GM21515 (cell line): ENCODE data around the gene ABCD1.
"Not testable (repeated sequence)": the region's sequence is repeated elsewhere in the genome, so short reads cannot be mapped to it uniquely, and the experiment has no call there.

Experiments
- ATAC-seq: cut with Tn5 transposase; IDR thresholded peaks from one replicate; pipeline ENCODE4 v1.9.1; 2021; ENCODE audit not compliant: unreplicated experiment

ABCD1 gene

DNA sequence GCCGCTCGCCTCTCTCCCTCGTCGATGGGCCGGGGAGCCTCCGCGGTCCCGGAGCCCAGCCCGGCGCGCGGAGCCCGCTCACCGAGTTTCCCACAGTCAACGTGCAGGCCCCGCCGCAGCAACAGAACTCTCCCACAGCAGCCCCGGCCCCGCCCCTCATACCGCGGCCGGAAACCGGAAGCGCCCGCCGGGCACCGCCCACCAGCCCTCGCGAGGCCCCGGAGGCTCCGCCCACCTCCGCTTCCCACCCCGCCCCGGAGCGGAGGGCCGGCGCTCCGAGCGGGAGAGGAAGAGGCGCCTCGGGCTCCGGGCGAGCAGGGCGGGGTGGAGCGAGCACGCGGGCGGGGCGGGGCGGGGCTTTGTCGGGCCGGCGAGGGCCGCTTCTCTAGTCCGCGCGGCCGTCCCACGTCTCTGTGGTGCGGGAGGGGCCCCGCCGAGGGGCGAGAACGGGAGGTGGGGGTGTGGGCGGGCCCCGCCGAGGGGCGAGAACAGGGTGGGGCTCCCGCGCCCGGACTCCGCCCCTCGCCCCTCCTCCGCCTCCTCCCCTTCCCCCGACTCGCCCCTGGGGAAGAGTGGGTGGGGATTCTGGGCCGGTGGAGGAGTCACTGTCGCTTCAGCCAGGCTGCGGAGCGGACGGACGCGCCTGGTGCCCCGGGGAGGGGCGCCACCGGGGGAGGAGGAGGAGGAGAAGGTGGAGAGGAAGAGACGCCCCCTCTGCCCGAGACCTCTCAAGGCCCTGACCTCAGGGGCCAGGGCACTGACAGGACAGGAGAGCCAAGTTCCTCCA is at the start of gene ABCD1, which contains the start of gene BCAP31:
ABCD1 (plus strand) TSS at position 605 of the 787 bp plus-strand sequence. CDS start 411 bp downstream, outside the sequence.
BCAP31 (minus strand) TSS at position 136 of the 787 bp plus-strand sequence. CDS start 1,143 bp downstream, outside the sequence.
- ATAC-seq, result peak; percentile 51

- no peak for ATAC-seq
Observed at GRCh38 chrX:153681175-153681574, 43.5 kb upstream of the ABCD1 start.

DNA sequence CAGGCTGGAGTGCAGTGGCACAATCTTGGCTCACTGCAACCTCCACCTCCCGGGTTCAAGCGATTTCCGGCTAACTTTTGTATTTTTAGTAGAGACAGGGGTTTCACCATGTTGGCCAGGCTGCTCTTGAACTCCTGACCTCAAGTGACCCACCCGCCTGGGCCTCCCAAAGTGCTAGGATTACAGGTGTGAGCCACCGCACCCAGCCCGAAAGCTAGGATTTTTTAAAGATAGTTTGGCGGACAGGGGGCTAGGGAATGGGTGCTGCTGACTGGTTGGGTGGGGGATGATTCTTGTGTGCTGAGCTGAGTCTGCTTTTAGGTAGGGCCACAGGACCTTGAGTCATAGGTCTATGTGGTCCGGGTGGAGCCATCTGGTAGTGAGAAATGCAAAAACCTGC is 41.2 kb upstream of the ABCD1 start:
- not testable (repeated sequence) for ATAC-seq

DNA sequence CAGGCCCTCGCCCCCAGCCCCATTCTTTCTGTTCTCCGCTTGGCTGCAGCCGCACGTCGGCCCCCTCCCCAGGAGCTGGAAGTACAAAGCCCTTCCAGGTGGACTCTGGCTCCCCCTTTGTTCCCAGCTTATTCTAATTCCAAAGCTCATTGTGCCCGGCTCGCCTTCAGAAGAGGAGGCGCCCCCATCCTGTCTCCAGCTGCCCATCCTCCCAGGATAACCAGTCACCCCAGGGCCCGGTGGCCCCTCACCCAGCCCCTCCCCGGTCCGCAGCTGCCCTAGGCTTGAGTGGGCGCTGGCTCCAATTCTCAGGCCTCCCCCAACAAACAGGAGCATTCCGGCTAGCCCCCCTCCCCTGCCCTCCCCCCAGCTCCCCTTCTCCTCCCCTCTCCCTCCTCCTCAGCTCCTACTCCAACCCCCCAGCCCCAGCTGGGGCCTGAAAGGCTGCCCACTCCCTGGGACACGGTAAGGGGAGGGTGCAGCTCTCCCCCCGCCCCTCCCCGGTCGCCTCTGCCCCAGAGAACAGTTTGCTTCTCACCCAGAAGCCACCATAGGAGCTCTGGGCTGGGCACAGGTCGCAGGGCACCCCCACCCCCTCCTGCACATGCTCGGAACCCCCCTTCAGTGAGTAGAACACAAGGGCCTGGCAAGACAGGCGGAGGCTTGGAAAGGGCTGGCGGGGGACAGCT is 40.0 kb upstream of the ABCD1 start:
- ATAC-seq, result no peak

DNA sequence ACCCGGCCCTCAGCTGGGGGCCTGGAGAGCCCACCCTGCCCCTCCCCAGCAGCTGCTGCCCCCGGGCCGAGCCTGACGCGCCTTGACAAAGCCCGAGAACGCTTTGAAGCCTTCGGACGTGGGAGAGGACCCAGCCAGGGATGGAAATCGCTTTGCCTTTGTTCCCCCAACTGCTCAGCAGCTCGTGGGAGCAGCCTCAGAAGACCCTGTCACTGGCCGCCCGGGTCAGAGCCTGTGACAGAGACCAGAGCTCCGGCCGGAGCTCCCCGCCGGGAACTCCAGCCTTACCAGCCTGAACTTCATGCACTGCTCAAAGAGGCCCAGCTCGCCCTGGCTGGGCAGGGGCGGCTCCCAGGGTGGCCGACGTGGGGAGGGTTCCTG is 39.5 kb upstream of the ABCD1 start:
- ATAC-seq, result no peak

DNA sequence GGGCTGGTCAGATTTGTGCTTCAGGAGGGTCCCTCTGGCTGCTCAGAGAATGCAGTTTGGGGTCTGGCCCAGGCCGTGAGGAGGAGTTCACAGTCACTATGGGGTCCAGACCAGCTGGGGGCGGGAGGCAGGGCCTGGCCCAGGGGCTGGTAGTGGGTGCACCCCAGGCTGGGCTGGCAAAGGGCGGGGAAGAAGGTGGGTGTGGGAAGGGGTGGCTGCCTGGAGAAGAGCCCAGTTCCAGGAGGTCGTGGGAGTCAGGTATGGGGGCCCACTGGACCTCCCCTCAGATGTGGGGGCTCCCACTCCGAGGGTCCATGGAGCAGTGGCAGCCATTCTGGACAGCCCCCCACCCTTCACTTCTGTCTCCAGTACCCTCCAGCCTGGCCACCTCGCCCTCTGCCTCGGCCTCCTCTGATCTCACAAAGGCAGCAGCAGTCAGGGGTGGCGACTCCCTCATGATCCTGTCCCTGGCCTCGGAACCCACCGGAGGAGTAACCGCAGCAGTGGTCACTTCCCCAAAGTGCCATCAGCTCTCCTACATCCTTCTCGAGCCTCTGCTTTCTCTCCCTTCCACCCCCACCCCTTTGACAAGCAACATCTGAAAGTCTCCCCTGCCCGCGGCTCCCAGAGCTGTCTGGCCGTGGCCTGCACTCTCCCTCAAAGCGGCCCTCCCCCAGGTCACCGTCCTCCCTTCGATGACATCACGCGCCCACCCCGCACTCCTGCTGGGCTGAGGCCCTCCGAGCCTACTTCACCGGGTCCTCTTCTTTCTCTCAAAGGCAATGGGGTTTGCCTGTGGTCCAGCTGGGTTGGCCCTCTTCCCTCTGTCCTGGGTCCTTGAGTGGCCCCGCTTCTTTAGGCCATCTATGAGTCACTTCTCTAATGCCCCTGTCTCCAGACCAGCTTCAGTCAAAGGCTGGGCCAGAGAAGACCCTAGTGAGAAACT is 38.6 kb upstream of the ABCD1 start:
- ATAC-seq, result no peak

- ATAC-seq, result no peak
Observed at GRCh38 chrX:153686711-153687110, 37.9 kb upstream of the ABCD1 start.

GRCh38 chrX:153687121-153688039 is 37.3 kb upstream of the ABCD1 start, which contains the start of gene SLC6A8:
Gene SLC6A8, plus strand, starts transcription at chrX:153687926. Its CDS starts 649 bp downstream, at chrX:153688575.
- ATAC-seq, result no peak

DNA sequence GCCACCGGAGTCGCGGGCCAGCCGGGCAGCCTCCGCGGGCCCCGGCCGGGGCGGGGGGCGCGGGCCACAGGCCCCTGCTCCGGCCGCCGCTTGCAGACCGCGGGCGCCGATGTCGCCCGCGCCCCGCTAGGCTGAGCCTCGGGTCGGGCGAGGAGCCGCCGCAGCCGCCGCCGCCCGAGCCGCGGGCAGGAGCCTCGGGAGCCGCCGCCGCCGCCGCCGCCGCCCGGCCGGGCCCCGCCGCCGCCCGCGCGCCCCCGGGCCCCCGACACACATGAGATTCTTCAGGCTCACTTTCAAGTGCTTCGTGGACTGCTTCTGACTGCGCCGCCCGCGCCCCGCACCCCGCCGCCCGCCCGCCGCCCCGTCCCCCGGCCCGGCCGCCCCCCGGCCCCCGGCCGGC is 36.6 kb upstream of the ABCD1 start:
- ATAC-seq, result no peak

DNA sequence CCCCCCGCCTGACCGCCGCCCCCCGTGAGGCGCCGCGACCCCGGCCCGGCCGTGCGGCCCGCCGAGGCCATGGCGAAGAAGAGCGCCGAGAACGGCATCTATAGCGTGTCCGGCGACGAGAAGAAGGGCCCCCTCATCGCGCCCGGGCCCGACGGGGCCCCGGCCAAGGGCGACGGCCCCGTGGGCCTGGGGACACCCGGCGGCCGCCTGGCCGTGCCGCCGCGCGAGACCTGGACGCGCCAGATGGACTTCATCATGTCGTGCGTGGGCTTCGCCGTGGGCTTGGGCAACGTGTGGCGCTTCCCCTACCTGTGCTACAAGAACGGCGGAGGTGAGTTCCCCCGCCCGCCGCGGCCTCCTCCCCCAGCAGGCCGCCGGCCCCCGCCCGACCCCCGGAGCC is 36.1 kb upstream of the ABCD1 start:
- ATAC-seq, result no peak

- ATAC-seq, result no peak
Observed at GRCh38 chrX:153688911-153689590, 35.6 kb upstream of the ABCD1 start.

GRCh38 chrX:153689654-153690465 is 34.8 kb upstream of the ABCD1 start:
- ATAC-seq, result no peak

- ATAC-seq, result no peak
Observed at GRCh38 chrX:153690466-153690865, 34.2 kb upstream of the ABCD1 start.

GRCh38 chrX:153691032-153691827 is 33.4 kb upstream of the ABCD1 start:
- ATAC-seq, result not testable (repeated sequence)

DNA sequence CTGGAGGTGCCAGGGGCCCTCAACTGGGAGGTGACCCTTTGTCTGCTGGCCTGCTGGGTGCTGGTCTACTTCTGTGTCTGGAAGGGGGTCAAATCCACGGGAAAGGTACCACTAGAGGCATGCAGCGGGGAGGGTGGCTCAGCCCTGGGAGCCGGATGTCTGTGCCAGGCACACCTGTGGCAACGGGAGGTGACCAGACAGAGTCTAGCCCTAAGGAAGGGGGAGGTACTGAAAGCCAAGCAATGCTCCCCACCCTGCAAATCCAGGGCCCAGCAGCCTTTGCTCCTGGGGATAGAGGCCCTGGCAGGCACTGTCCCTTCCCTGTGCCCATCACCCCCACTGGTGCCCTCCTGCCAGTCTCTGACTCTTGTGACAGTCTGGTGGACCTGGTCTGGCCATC is 32.7 kb upstream of the ABCD1 start:
- no peak for ATAC-seq

GRCh38 chrX:153692611-153693156 is 32.0 kb upstream of the ABCD1 start:
- no peak for ATAC-seq
